Measurements from ENCODE around the gene PPIF. TPM values are rescaled to one million over a fixed set of nuclear protein-coding genes. Genes with fewer than 3 reads are reported as not detected.

Gene PPIF
- total and polyA plus RNA-seq, 7 donors, result 44.6 to 297 (median 85.9) TPM

DNA sequence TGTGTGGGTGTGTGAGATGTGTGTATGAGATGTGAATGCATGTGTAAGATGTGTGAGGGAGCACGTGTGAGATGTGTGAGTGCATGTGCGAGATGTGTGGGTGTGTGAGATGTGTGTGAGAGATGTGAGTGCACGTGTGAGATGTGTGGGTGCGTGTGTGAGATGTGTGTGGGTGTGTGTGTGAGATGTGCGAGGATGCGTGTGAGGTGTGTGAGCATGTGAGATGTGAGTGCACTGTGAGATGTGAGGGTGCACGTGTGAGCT, 31.0 kb downstream of the PPIF start:
- DNase-seq, result no peak
- TF ChIP-seq, protein P1, sequence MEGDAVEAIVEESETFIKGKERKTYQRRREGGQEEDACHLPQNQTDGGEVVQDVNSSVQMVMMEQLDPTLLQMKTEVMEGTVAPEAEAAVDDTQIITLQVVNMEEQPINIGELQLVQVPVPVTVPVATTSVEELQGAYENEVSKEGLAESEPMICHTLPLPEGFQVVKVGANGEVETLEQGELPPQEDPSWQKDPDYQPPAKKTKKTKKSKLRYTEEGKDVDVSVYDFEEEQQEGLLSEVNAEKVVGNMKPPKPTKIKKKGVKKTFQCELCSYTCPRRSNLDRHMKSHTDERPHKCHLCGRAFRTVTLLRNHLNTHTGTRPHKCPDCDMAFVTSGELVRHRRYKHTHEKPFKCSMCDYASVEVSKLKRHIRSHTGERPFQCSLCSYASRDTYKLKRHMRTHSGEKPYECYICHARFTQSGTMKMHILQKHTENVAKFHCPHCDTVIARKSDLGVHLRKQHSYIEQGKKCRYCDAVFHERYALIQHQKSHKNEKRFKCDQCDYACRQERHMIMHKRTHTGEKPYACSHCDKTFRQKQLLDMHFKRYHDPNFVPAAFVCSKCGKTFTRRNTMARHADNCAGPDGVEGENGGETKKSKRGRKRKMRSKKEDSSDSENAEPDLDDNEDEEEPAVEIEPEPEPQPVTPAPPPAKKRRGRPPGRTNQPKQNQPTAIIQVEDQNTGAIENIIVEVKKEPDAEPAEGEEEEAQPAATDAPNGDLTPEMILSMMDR (IDR thresholded peaks at IDR 0.05), result no peak
- 92 to 96% (median 95%) methylated on average over 7 of the region's 7 CpGs for WGBS, 3 donors
- intact Hi-C loops (cut with DNase I), result loop anchor here (10.0 kb wide), 2 partner anchors 226 to 546 kb away; no protein-coding TSS in a partner anchor
- H3K4me3 ChIP-seq, result no peak overlapping the region
- no peaks in the 10 kb centered on the region for H3K36me3 ChIP-seq (ENCODE audit: insufficient read depth in 1 of 2, low read depth in 1 of 2)
- no peak overlapping the region for H3K27ac ChIP-seq
- no peaks in the 10 kb centered on the region for H3K9me3 ChIP-seq
- H3K27me3 ChIP-seq (ENCODE audit: insufficient read depth in 3 of 3, low read length in 2 of 3), result no peaks in the 10 kb centered on the region
- peaks cover 41% of the 10 kb centered on the region for H3K4me1 ChIP-seq
- no peak for ATAC-seq

DNA sequence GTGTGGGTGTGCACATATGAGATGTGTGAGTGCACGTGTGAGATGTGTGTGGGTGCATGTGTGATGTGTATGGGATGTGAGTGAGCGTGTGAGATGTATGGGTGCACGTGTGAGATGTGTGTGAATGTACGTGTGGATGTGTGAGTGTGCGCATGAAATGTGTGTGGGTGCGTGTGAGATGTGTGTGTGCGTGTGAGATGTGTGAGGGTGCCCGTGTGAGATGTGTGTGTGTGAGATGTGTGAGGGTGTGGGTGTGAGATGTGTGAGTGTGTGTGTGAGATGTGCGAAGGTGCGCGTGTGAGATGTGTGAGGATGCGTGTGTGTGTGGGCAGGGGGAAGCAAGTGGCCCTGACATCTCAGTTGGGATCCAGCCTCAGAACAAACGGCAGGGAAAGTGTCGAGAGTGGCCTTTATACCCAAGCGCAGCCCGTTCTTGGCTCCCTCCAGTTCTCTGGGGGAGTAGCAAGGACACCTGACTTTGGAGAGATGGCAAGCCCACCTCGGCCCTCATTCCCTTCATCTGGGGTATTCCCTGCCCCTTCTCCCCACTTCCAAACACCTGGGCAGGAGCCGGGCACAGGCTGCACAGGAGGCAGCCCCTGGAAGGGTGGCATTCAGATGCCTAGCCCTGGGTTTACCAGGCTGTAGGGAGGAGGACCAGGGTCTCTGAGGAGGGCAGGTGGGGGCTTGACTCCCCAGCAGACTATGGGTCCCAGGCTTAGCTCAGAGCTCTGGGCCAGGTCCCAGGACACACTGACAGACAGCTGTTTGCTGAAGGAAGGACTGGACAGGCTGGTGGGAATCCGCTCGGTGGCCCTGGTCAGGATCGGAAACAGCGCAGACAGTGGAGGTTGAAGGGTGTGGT, 31.6 kb downstream of the PPIF start:
- DNase-seq (peak in 1 of 2 donors; percentile 42), ATAC-seq (peak; percentile 5 to 21 (median 10))
- intact Hi-C loops (cut with DNase I), result loop anchor here (10.0 kb wide), 2 partner anchors 226 to 546 kb away; no protein-coding TSS in a partner anchor
- H3K27ac ChIP-seq, result peak overlapping the region; percentile 75
- H3K9me3 ChIP-seq, result no peaks in the 10 kb centered on the region
- 67 to 74% (median 67%) methylated on average over 22 of the region's 22 CpGs for WGBS, 3 donors
- peaks cover 0 to 2% of the 10 kb centered on the region in 2 donors for H3K36me3 ChIP-seq (ENCODE audit: insufficient read depth in 1 of 2, low read depth in 1 of 2)
- TF ChIP-seq, protein P1 (IDR thresholded peaks at IDR 0.05), result no peak
- H3K27me3 ChIP-seq (ENCODE audit: insufficient read depth in 3 of 3, low read length in 2 of 3), result no peaks in the 10 kb centered on the region
- no peak overlapping the region for H3K4me3 ChIP-seq
- peaks cover 41% of the 10 kb centered on the region for H3K4me1 ChIP-seq

DNA sequence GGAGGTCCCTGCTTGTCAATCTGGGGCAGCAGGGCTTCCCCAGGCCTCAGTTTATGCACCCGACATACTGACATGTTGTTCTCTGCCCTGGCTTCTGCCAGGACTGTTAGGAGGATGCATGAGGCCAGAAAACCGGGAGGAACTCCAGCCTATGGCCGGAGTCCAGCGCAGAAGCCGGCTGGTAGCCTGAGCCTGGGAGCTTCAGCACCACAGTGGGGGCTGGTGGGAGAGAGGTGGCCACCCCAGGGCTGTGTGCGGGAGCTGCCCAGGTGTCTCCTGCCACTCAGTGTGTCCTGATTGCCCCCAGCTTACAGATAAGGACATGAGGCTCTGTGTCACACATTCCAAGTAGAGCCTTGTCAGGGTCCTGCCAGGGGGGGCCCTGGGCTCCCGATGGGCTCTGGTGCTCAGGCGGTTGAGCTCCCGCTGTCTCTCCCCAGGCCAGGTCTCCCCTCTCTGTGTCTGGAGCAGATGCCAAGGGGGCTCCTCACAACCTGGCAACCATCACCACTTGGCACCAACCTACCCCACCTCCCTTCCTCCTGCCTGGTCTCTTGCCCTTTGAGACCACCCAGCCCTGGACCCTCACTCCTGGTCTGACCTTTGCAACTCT, 32.3 kb downstream of the PPIF start:
- H3K27me3 ChIP-seq (ENCODE audit: insufficient read depth in 3 of 3, low read length in 2 of 3), result no peaks in the 10 kb centered on the region
- intact Hi-C loops (cut with DNase I), result loop anchor here (10.0 kb wide), 2 partner anchors 225 to 545 kb away; no protein-coding TSS in a partner anchor
- DNase-seq (peak; percentile 56 to 77), ATAC-seq (peak; percentile 36 to 57 (median 48))
- H3K4me1 ChIP-seq, result peaks cover 41% of the 10 kb centered on the region
- H3K9me3 ChIP-seq, result no peaks in the 10 kb centered on the region
- no peak overlapping the region for H3K4me3 ChIP-seq
- peaks cover 0 to 9% of the 10 kb centered on the region in 2 donors for H3K36me3 ChIP-seq (ENCODE audit: insufficient read depth in 1 of 2, low read depth in 1 of 2)
- 10 to 17% (median 13%) methylated on average over 7 to 9 of the region's 9 CpGs for WGBS, 3 donors
- H3K27ac ChIP-seq, result peak overlapping the region; percentile 75
- TF ChIP-seq, protein P1 (IDR thresholded peaks at IDR 0.05), result no peak

DNA sequence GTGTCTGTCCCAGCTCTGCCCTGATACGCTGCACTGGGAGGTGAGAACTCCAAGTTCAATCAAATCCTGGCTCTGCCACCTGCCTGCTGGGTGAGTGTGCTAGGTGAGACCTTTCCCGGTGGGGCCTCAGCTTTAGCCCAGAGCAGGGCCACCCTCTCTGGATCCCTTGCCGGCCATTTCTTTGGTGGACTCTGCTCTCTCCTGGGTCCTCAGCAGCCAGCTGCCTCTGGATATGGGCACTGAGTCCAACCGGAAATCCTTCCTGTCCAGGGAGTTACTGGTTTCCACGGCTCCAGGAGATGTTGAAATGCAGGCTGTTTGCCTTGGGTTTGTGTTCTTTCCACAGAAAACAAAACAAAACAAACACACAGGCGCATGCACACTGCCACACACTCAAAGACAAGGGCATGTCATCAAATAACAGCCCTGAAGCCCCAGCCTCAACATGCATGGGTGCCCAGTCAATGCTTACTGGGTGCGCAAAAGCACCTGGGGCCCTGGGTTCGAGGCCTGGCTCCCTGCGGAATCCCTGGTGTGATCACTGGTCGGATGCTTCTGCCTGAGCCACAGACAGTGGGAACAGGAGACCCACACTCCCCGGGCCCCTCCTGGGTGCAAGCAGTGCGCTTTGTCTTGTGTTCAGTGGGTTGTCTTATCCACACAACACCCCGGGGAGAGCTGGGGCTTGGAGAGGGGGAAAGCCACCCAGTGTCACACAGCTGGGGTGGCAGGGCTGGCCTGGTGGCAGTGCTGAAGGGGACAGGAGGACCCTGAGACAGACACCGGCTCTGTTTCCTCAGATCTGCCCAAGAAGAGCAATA, 33.1 kb downstream of the PPIF start:
- DNase-seq (peak; percentile 57 to 79), ATAC-seq (peak; percentile 38 to 74 (median 64))
- peak overlapping the region; percentile 75 for H3K27ac ChIP-seq
- H3K36me3 ChIP-seq (ENCODE audit: insufficient read depth in 1 of 2, low read depth in 1 of 2), result peaks cover 0 to 17% of the 10 kb centered on the region in 2 donors
- H3K9me3 ChIP-seq, result no peaks in the 10 kb centered on the region
- H3K27me3 ChIP-seq (ENCODE audit: insufficient read depth in 3 of 3, low read length in 2 of 3), result no peaks in the 10 kb centered on the region
- 44 to 62% (median 48%) methylated on average over 14 of the region's 14 CpGs for WGBS, 3 donors
- H3K4me3 ChIP-seq, result no peak overlapping the region
- intact Hi-C loops (cut with DNase I), result no loop called here
- TF ChIP-seq, protein P1 (IDR thresholded peaks at IDR 0.05), result no peak
- peaks cover 34% of the 10 kb centered on the region for H3K4me1 ChIP-seq
